SK-N-DZ (cell line): ENCODE measurements around the gene SLC29A4.
"Not testable (repeated sequence)": the region's sequence is repeated elsewhere in the genome, so short reads cannot be mapped to it uniquely, and the experiment has no call there.

Experiments
- DNase-seq: peaks from one replicate; pipeline ENCODE4 v3.0.0-alpha.2; 2015; ENCODE audit warnings: low spot score

SLC29A4 gene

DNA sequence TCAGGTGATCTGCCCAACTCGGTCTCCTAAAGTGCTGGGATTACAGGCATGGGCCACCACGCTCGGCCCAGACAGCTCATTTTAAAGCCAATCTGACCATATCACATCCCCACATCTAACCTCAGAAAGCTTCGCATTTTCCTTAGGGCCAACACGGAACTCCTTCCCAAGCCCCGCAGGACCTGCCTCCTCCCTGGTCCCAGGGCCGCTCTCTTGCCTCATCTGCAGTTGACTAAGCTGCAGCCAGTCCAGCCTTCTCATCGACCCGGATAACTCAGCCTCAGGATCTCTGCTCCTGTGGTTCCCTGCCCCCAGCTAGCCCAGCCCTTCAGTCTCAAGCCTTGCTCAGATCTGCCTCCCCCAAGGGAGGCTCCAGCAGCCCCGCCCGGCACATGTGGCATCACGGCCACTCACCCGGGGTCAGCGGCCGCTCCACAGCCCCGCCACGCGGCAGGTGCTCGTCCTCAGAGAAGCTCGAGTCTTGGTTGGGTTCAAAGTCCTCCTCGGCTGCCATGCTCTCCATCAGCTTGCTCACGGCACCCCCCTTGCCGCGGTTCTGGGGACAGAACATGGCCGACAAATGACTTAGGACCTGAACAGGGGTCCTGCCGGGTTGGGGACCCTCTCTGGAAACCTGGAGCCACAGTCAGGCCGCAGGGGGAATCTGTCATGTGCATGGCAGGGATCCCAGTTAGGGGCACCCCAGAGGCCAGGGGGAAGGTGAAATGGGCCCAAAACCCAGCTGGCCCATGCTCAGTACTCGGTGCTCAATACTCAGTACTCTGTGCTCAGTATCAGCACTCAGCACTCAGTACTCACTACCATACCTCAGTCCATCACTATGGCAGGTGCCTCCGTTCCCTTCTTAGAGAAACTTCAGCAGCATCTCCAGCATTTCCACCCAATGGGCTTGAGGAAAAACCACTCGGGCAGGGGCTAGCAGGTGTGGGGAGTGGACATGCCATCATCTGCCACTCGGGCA is 41.3 kb downstream of the SLC29A4 start:
- not testable (repeated sequence) for DNase-seq

DNA sequence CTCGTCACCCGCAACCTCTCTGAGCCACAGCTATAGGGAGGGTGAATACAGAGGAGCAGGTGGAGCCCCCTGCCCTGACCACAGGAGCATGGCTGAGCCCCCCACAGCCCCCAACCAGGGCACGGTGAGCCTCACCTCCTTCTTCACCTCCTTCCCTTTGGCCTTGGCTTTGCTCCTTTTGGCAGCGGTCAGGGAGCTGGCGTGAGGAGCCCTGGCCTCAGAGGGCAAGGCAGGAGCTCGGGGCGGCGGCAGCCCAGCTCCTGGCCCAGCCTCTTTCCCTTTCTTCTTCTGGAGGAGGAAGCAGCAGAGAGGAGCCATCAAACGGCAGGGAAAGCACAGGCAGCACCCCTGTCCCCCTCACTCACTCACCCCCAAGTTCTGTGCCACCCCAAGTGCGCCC is 42.2 kb downstream of the SLC29A4 start:
- no peak for DNase-seq

- DNase-seq: no peak
These were observed 47.5 kb downstream of the SLC29A4 start for GRCh38 chr7:5330288-5330687.

- DNase-seq: no peak
These were observed 49.8 kb downstream of the SLC29A4 start for GRCh38 chr7:5332579-5332978.

GRCh38 chr7:5333121-5334045 is 50.6 kb downstream of the SLC29A4 start:
- DNase-seq: no peak

- DNase-seq: no peak
These were observed 51.9 kb downstream of the SLC29A4 start for GRCh38 chr7:5334671-5335070.

DNA sequence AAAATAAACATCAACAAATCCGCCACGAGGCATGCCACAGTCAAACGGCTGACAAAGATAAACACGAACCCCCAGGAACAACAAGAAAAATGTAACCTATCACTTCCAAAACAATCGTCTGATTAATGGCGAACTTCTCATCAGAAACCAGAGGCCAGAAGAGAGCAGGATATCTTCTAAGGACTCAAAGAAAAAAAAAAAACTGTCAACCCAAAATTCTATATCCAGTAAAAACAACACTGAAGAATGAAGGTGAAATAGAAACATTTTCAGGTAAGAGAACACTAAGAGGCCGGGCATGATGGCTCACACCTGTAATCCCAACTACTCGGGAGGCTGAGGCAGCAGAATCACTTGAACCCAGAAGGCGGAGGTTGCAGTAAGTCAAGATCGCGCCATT is 54.3 kb downstream of the SLC29A4 start:
- DNase-seq: no peak

DNA sequence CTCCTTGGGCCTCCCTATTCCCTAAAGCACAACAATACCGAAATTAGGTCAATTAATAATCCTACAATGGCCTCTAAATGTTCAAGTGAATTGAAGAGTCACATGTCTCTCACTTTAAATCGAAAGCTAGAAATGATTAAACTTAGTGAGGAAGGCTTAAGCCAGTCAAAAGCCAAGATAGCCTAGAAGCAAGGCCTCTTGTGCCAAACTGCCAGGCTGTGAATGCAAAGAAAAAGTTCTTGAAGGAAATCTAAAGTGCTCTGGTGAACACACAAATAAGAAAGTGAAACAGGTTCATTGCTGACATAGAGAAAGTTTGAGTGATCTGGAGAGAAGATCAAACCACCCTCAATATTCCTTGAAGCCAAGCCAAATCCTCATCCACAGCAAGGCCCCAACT is 57.2 kb downstream of the SLC29A4 start:
- no peak for DNase-seq

DNA sequence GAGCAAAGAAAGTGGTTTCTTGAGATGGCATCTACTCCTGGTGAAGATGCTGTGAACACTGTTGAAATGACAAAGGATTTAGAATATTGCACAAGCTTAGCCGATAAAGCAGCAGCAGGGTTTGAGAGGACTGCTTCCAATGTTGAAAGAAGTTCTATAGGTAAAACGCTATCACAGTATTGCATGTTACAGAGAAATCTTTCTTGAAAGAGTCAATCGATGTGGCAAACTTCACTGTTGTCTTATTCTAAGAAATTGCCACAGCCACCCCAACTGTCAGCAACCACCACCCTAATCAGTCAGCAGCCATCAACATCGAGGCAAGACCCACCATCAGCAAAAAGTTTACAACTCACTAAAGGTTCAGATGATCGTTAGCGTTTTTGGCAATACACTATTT is 59.9 kb downstream of the SLC29A4 start:
- DNase-seq: no peak

DNA sequence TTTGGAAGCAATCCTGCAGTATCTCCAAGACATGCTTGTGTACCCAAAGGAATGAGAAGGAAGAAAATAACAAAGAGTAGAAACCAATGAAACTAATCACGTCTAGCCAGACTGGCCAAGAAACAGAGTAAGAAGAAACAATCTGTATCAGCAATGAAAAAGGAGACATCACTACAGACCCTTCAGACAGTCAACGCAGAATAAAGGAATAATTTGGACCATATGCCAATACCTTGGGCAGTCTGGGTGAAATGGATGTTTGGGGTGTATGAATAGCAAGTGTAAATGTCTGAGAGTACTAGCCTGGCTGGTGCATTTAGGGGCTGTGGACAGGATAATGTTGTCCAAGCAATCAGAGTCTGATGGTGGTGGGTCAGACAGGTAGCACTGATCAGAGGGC is 61.1 kb downstream of the SLC29A4 start:
- no peak for DNase-seq

DNA sequence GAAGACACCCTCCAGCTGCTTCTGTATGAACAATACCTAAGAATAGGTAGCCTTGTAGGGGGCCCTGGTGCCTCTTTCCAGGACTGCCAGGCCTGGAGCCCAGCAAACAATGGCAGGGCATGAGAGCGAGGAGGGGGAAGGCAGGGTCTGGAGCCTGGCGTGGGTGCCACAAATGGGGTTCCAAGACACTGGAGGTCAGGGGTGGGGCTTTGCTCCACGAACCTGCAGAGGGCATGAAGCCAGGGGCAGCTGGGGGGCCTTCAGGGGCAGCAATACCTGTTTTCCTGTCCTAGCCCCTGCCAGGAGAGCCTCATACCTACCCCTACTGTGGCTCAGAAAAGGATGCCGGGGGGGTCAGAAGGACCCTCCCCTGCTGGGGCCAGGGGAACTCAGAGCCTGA is 61.6 kb downstream of the SLC29A4 start:
- DNase-seq: no peak

- DNase-seq: no peak
These were observed 62.4 kb downstream of the SLC29A4 start for GRCh38 chr7:5345171-5345570.

DNA sequence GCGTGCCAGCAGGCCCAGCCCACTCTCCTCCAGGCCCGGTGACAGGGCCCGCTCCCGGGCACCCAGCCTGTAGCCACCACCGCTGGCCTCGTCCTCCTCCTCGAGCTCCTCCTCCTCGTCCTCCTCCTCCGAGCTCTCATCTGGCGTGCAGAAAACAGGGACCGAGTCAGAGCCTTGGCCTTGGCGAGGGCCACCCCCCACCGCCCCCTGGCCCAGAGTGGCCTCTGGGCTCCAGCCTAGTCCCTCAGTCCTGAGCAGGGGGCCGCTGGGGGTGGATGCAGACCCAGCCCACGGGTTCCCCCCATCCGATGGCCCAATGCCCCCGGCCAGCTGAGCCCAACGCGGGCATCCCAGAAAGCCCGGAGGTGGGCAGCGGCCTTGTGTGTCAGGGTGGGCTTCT is 62.9 kb downstream of the SLC29A4 start:
- no peak for DNase-seq

DNA sequence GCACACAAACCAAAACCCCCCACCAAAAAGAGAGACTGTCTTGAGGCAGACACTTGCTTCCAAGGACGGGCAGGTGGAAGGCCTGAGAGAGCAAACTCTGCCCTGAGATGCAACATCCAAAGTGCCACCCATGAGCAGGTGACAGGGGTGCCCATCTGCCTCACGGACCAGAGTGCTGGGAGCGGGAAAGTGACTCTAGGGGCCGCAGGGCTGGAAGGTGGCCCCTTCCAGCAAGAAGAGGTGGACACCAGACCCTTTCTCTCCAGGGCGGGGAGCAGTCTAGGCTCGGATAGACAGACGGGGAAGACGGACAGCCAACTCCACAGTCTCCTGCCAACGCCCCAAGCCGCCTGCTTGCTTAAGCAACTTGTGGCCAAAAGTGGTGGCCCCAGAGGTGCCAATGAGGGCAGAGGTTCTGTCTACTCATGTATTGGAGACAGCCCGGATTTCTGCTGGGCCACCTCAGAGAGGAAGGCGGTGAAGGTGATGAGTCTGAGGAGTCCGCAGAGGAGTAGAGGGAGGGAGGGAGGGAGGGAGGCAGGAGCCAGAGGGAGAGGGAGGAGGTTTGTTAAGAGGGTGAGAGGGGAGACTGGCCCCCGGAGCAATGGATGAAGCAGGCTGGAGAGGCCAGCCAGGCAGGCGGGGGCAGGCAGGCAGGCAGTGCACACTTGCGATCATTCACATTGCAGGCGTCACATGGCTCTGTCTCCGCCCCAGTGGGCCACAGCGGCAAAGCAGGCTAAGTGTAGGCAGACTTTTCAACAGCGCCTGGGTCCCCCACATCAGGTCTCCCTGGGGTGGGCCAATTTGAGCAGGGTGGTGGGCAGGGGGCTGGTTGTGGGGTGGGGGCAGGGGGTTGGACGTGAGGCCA is 65.6 kb downstream of the SLC29A4 start:
- DNase-seq: no peak

DNA sequence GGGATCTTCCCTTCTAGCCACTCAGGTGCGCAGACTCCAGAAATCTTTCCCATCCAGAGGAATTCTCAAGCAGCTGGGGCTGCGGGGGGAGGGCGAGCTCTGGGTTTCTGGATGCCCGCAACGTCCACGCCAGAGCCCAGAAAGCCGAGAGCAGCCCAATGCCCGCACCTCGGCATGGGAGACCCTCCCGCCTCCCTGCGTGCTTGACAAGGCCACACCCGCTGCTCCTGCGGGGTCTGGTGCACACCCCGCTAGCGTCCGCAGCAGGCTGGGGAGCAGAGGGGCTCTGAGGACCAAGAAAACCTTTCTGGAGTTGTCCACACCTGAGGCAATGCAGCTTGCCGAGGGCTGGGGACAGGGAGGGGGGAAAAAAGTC is 66.2 kb downstream of the SLC29A4 start:
- no peak for DNase-seq

- DNase-seq: no peak
These were observed 66.9 kb downstream of the SLC29A4 start for GRCh38 chr7:5349437-5350173.

DNA sequence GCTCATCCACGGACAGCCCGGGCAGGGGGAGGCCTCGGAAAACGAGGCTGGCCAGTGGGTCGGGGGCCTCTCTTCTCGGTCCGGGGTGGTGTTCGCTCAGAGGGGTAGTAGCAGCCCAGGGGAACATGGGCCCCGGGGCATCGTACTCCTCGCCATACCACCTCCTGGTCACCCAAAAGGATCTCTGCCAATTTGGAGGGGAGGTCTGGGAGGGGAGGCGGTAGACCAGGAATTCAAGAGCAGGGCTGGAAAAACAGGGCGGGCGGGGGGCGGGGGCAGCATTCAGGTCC is 67.4 kb downstream of the SLC29A4 start:
- no peak for DNase-seq

- DNase-seq: no peak
These were observed 68.0 kb downstream of the SLC29A4 start for GRCh38 chr7:5350600-5351385.

DNA sequence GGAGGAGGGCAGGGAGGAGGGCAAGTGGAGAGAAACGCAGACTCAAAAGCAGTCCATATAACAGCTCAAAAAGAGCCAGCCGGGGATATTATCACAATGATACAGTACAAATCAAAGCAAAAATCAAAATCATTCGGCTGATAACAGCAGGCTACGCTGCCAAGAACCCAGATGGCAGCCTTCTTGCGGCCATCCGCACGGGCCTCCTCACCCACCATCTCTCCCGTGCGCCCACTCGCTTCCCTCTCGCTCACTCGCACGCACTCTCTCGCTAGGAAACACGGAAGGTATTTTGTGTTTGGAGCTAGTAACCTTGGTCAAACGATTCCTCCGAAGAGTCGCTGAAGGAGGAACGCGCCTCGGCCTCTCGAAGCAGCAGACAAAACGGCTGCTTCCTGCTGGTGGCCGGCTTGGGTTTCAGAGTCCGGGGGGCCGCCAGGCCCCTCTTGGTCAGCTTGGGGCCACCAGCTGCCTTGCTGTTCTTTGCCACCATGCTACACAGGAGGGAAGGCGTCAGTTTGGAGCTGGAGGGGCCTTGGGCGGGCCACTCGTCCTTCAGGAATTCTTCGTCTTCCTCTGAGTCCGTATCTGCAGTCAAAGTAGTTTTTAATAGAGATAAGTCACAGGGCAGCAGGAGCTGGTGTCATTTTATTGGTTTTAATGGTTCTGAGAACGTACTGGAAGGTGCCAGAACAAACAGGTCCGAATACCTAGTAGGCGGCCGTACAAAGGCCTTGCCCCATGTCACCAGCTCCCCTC is 68.9 kb downstream of the SLC29A4 start:
- no peak for DNase-seq
